HG03520 (cell line): ENCODE data around the gene UBE2F.

Experiments
- ATAC-seq: cut with Tn5 transposase; IDR thresholded peaks from one replicate; pipeline ENCODE4 v1.9.1; 2021; ENCODE audit warnings: mild to moderate bottlenecking, moderate library complexity; ENCODE audit not compliant: unreplicated experiment

The UBE2F gene, protein sequence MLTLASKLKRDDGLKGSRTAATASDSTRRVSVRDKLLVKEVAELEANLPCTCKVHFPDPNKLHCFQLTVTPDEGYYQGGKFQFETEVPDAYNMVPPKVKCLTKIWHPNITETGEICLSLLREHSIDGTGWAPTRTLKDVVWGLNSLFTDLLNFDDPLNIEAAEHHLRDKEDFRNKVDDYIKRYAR

GRCh38 chr2:237966565-237967462 lies at the start of gene UBE2F:
TSS of gene UBE2F (plus strand) at chr2:237967014. CDS start at chr2:237973108, 6,094 bp downstream.
- peak; percentile 93 for ATAC-seq

DNA sequence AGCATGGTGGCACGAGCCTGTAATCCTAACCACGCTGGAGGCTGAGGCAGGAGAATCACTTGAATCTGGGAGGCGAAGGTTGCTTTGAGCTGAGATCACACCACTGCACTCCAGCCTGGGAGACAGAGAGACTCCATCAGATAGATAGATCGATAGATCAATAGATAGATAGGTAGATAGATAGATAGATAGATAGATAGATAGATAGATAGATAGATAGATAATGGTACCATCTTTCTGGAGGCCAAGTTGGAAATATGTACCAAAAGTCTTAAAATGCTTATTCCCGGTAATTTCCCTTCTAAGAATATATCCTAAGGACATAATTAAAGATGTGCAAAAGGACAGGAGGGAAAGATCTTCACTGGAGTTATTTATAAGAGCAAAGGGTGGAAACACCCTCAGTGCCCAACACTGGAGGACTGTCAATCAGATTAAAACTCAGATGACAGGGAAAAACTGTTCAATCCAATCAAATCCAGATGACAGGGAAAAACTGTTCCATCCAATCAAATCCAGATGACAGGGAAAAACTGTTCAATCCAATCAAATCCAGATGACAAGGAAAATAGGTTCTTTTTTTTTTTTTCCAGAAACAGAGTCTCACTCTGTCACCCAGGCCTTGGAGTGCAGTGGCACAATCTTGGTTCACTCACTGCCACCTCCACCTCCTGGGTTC lies 49.0 kb upstream of the UBE2F start:
- ATAC-seq: no peak

DNA sequence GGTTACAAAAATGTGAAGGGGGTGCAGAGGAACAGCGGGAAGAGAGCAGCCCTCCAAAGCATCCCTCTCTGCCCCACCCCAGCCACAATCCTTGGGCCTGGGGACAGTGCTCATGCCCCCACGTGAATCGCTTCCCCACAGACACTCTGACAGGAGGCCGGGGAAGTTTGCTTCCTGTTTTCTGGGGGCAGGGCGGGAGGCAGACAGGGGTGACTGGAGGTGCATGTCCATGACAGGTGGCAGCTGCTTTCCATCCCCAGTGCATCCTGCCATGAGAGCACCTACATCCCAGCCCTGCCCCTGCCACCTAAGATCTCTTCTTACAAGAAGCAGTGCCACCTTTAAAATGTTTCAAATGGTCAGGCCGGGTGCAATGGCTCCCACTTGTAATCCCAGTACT lies 47.2 kb upstream of the UBE2F start:
- ATAC-seq: no peak

DNA sequence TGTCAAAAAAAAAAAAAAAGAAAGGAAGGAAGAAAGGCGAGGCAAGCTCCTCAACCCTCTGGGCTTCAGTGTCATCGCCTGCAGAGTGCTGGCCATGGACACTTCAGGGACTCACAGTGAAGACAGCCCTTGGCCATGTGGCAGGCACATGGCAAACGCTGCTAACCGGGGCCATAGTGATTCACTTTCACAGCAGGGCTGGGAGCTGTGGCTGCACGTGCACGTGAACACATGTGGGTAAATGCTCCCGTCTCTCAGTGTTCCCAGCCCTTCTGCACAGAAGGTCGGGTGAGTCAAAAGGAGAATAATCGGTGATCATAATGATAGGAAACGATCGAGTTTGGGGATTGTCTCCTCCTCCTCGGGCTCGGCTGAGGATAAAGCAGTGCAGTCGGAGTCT lies 46.1 kb upstream of the UBE2F start:
- ATAC-seq: no peak

- ATAC-seq: no peak
Measured at GRCh38 chr2:237921967-237922492, 44.8 kb upstream of the UBE2F start.

DNA sequence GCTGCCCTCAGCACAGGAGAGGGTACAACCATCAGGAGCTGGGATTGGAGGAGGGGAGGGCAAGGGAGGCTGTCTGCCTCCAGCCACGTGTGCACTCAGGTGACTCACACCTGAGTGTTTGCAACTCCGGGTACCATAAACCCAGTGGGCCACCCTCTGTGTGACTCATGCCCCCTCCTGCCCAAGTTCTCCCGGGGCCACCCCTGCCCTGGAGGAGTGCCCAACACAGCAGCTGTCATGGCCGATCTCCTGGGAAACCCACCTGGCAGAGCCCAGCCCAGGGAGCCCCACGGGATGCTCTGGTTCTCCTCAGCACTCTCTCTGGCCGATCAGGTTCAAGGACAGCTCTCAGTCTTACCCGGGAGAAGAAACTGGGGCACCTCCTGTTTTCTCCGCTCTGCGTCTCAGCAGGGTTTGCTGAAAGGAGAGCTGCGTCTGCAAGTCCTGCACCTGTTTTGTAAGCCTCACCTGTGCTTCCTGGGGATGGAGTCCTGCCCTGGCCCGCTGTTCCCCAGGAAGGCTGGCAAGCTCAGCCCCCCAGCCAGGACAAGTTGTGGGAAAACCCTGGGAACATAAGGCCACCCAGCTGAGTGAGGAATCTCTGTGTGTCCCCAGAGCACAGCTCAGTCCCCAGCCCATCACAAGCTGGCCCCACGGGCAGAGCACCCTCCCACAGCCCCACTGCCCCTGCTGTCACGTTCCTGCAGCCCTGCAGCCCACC lies 44.0 kb upstream of the UBE2F start:
- no peak for ATAC-seq

DNA sequence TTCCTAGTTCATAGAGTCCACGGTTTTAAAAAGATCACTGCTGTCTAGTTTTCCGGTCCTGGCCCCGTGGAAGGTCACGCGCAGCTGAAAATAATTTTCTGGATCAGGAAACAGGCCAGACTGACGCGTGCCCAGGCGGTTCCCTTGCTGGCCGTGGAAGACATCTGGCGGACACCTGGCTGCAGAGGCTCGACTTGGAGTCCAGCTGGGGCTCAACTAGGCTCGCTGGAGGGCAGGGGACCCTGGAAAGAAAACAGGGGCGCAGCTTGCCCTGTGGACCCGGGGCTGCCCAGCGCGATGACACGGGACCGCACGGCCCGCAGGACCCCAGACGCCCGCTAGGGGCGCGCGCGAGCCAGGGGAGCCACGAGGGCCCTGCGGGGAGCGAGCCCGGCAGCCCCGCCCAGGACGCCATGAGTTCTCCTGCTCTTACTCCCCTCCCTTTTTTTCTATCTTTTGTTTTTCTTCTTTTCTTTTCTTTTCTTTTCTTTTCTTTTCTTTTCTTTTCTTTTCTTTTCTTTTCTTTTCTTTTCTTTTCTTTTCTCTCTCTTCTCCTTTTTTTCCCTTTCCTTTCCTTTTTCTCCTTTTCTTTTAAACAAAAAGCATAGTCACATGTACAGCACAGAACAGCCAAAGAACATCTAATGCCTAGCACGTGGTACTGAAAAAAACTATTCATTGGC lies 43.2 kb upstream of the UBE2F start:
- ATAC-seq: peak; percentile 72

DNA sequence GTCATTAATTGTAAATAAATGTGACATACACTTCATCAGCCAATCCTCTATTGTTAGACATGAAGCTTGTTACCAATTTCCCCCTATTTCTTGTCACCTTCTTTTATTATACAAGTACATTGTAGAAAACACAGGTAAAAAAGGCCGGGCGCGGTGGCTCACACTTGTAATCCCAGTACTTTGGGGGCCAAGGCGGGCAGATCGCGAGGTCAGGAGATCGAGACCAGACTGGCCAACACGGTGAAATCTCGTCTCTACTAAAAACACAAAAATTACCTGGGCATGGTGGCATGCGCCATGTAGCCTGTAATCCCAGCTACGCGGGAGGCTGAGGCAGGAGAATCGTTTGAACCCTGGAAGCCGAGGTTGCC lies 42.7 kb upstream of the UBE2F start:
- no peak for ATAC-seq

- no peak for ATAC-seq
Measured at GRCh38 chr2:237927135-237927534, 39.7 kb upstream of the UBE2F start.

DNA sequence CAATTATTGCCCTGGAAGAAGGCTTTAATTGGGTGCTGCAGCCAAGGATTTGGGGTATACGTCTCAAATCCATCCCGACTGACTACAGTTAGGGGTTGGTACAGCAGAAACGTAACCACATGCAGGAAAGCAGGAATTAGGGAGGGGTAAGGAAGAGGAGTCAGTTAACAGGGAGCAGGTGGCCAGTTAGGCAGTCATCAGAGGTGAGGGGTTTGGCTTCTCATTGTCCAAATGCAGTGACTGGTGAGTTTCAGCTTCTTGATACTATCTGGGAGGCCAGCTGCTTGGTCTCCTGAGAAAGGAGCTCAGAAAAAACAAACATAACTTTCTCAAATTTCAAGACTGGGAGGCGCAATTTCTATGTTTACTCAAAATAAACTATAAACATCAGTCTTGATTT lies 38.8 kb upstream of the UBE2F start:
- no peak for ATAC-seq

GRCh38 chr2:237929979-237930378 lies 36.8 kb upstream of the UBE2F start:
- ATAC-seq: no peak

- no peak for ATAC-seq
Measured at GRCh38 chr2:237931205-237931721, 35.6 kb upstream of the UBE2F start.

GRCh38 chr2:237932731-237933131 lies 34.1 kb upstream of the UBE2F start:
- no peak for ATAC-seq

- no peak for ATAC-seq
Measured at GRCh38 chr2:237934186-237934585, 32.6 kb upstream of the UBE2F start.

DNA sequence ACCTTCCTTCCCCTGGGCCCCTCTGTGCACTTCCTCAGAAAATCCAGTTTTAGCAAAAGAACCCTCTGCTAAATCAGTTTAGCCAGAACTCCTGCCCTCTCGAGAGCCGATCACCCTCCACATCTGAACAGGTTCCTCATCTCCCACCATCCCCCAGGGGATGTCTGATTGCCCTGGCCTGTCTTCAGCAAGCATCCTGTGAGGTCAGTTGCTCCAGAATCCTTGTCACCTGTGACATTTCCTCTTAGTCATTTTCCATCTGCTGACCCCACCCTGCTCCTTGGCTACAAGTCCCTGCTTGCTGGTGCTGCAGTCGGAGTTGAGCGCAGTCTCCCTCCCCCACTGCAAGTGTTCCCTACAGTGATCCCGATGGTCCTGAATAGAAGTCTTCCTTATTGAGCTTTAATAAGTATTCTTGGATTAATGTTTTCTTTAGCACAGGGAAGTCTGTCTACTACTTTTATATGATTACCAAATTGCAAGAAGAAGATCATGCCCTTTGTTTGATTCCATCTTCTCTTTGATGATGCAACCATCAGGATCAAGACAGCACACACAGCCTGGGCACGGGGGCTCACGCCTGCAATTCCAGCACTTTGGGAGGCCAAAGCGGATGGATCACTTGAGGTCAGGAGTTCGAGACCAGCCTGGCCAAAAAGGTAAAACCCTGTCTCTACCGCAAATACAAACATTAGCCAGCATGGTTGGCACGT lies 30.9 kb upstream of the UBE2F start:
- ATAC-seq: no peak

GRCh38 chr2:237939251-237939650 lies 27.6 kb upstream of the UBE2F start:
- no peak for ATAC-seq

DNA sequence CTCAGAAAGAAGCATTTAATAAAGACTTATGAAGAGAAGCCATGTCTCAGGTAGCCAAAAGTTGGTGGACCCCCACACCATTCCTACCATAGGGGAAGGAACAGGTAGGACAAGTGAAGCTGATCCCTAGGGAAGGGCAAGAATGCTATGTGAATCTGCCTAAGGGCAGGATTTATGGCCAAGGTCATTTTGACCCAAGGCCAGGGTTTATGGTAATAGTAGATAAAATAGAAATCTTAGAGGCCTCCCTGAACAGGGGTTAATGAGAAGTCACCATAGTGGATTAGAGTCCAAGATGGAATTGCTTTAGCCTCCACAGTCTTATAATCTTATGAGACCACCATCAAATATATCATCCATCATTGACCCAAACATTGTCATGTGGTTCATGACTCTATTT lies 26.0 kb upstream of the UBE2F start:
- ATAC-seq: no peak

- no peak for ATAC-seq
Measured at GRCh38 chr2:237941239-237941638, 25.6 kb upstream of the UBE2F start.

- ATAC-seq: no peak
Measured at GRCh38 chr2:237942513-237942899, 24.3 kb upstream of the UBE2F start.
